Measurements from ENCODE around the gene STK16.

- TF ChIP-seq CTCF (IDR thresholded peaks at IDR 0.05) (no peak), POLR2A (IDR thresholded peaks at IDR 0.05) (no peak)
Measured at GRCh38 chr2:219296631-219297391, 51.5 kb downstream of the STK16 start.

All from suprapubic skin (tissue), 3 donors.